Measurements from ENCODE around the gene LRRK2.
"Not testable (repeated sequence)": the region's sequence is repeated elsewhere in the genome, so short reads cannot be mapped to it uniquely, and the experiment has no call there.

LRRK2 gene

GRCh38 chr12:40233741-40234367 lies 9.1 kb downstream of the LRRK2 start:
- no peak for DNase-seq (ENCODE audit: low read depth, low spot score)
- H3K4me3 ChIP-seq: no peak overlapping the region
- TF ChIP-seq FOXP2 (optimal IDR thresholded peaks at IDR 0.05; ENCODE audit: control extremely low read depth, extremely low read length, insufficient read depth): no peak
- no peak overlapping the region for H3K27ac ChIP-seq
- no peaks in the 10 kb centered on the region for H3K36me3 ChIP-seq (ENCODE audit: insufficient read depth, low read length)
- no peaks in the 10 kb centered on the region for H3K9me3 ChIP-seq (ENCODE audit: low read depth, low read length)
- H3K9ac ChIP-seq (ENCODE audit: insufficient read length): no peak overlapping the region

- H3K4me3 ChIP-seq: no peak overlapping the region
- H3K36me3 ChIP-seq (ENCODE audit: insufficient read depth, low read length): no peaks in the 10 kb centered on the region
- no peak for DNase-seq (ENCODE audit: low read depth, low spot score)
- no peak overlapping the region for H3K9ac ChIP-seq (ENCODE audit: insufficient read length)
- H3K9me3 ChIP-seq (ENCODE audit: low read depth, low read length): no peaks in the 10 kb centered on the region
- no peak for TF ChIP-seq EZH2 (IDR thresholded peaks at IDR 0.05)
- TF ChIP-seq POLR2AphosphoS5 (IDR thresholded peaks at IDR 0.05; ENCODE audit: borderline replicate concordance, low read depth, low read length): no peak
- no peak for TF ChIP-seq FOXP2 (optimal IDR thresholded peaks at IDR 0.05; ENCODE audit: control extremely low read depth, extremely low read length, insufficient read depth)
- no peak overlapping the region for H3K27ac ChIP-seq
Observed at GRCh38 chr12:40236357-40236850, 11.6 kb downstream of the LRRK2 start.

- no peaks in the 10 kb centered on the region for H3K36me3 ChIP-seq (ENCODE audit: insufficient read depth, low read length)
- no peak overlapping the region for H3K9ac ChIP-seq (ENCODE audit: insufficient read length)
- no peak overlapping the region for H3K27ac ChIP-seq
- H3K4me3 ChIP-seq: no peak overlapping the region
- no peak for TF ChIP-seq EZH2 (IDR thresholded peaks at IDR 0.05)
- TF ChIP-seq FOXP2 (optimal IDR thresholded peaks at IDR 0.05; ENCODE audit: control extremely low read depth, extremely low read length, insufficient read depth): no peak
- no peak for TF ChIP-seq POLR2AphosphoS5 (IDR thresholded peaks at IDR 0.05; ENCODE audit: borderline replicate concordance, low read depth, low read length)
- DNase-seq (ENCODE audit: low read depth, low spot score): no peak
- H3K9me3 ChIP-seq (ENCODE audit: low read depth, low read length): no peaks in the 10 kb centered on the region
Observed at GRCh38 chr12:40238266-40238902, 13.6 kb downstream of the LRRK2 start.

- Histone ChIP-seq H3K27ac (no peak overlapping the region), H3K9ac (ENCODE audit: insufficient read length) (no peak overlapping the region), H3K9me3 (ENCODE audit: low read depth, low read length) (no peaks in the 10 kb centered on the region), H3K36me3 (ENCODE audit: insufficient read depth, low read length) (no peaks in the 10 kb centered on the region), H3K4me3 (no peak overlapping the region)
- TF ChIP-seq EZH2 (IDR thresholded peaks at IDR 0.05) (no peak), FOXP2 (optimal IDR thresholded peaks at IDR 0.05; ENCODE audit: control extremely low read depth, extremely low read length, insufficient read depth) (no peak), POLR2AphosphoS5 (IDR thresholded peaks at IDR 0.05; ENCODE audit: borderline replicate concordance, low read depth, low read length) (no peak)
- no peak for DNase-seq (ENCODE audit: low read depth, low spot score)
Observed at GRCh38 chr12:40238979-40239378, 14.2 kb downstream of the LRRK2 start.

- DNase-seq (ENCODE audit: low read depth, low spot score): no peak
- H3K9me3 ChIP-seq (ENCODE audit: low read depth, low read length): no peaks in the 10 kb centered on the region
- H3K36me3 ChIP-seq (ENCODE audit: insufficient read depth, low read length): no peaks in the 10 kb centered on the region
- H3K4me3 ChIP-seq: no peak overlapping the region
- H3K27ac ChIP-seq: no peak overlapping the region
- TF ChIP-seq EZH2 (IDR thresholded peaks at IDR 0.05): no peak
- TF ChIP-seq POLR2AphosphoS5 (IDR thresholded peaks at IDR 0.05; ENCODE audit: borderline replicate concordance, low read depth, low read length): no peak
- TF ChIP-seq FOXP2 (optimal IDR thresholded peaks at IDR 0.05; ENCODE audit: control extremely low read depth, extremely low read length, insufficient read depth): no peak
- H3K9ac ChIP-seq (ENCODE audit: insufficient read length): no peak overlapping the region
Observed at GRCh38 chr12:40240779-40241178, 16.0 kb downstream of the LRRK2 start.

GRCh38 chr12:40241741-40242140 lies 16.9 kb downstream of the LRRK2 start:
- TF ChIP-seq EZH2 (IDR thresholded peaks at IDR 0.05) (no peak), FOXP2 (optimal IDR thresholded peaks at IDR 0.05; ENCODE audit: control extremely low read depth, extremely low read length, insufficient read depth) (no peak), POLR2AphosphoS5 (IDR thresholded peaks at IDR 0.05; ENCODE audit: borderline replicate concordance, low read depth, low read length) (no peak)
- no peak for DNase-seq (ENCODE audit: low read depth, low spot score)
- no peak overlapping the region for H3K9ac ChIP-seq (ENCODE audit: insufficient read length)
- no peaks in the 10 kb centered on the region for H3K36me3 ChIP-seq (ENCODE audit: insufficient read depth, low read length)
- H3K4me3 ChIP-seq: no peak overlapping the region
- H3K9me3 ChIP-seq (ENCODE audit: low read depth, low read length): no peaks in the 10 kb centered on the region
- no peak overlapping the region for H3K27ac ChIP-seq

- not testable (repeated sequence) for H3K9ac ChIP-seq (ENCODE audit: insufficient read length); H3K4me3 ChIP-seq; H3K36me3 ChIP-seq (ENCODE audit: insufficient read depth, low read length)
Observed at GRCh38 chr12:40244526-40245156, 19.8 kb downstream of the LRRK2 start.

GRCh38 chr12:40248034-40248433 lies 23.2 kb downstream of the LRRK2 start:
- Histone ChIP-seq H3K9ac (ENCODE audit: insufficient read length) (no peak overlapping the region), H3K27ac (no peak overlapping the region), H3K36me3 (ENCODE audit: insufficient read depth, low read length) (no peaks in the 10 kb centered on the region), H3K4me3 (no peak overlapping the region), H3K9me3 (ENCODE audit: low read depth, low read length) (no peaks in the 10 kb centered on the region)
- no peak for TF ChIP-seq EZH2 (IDR thresholded peaks at IDR 0.05)
- no peak for TF ChIP-seq FOXP2 (optimal IDR thresholded peaks at IDR 0.05; ENCODE audit: control extremely low read depth, extremely low read length, insufficient read depth)
- TF ChIP-seq POLR2AphosphoS5 (IDR thresholded peaks at IDR 0.05; ENCODE audit: borderline replicate concordance, low read depth, low read length): no peak
- no peak for DNase-seq (ENCODE audit: low read depth, low spot score)

More at GRCh38 chr12:40244526-40245156, 19.8 kb downstream of the LRRK2 start:
- not testable (repeated sequence) for H3K9me3 ChIP-seq (ENCODE audit: low read depth, low read length); DNase-seq (ENCODE audit: low read depth, low spot score); H3K27ac ChIP-seq
